Upper lobe of left lung (tissue), 6 donors: Measurements from ENCODE around the gene GALNS. TPM values are rescaled to one million over a fixed set of nuclear protein-coding genes. Genes with fewer than 3 reads are reported as not detected.

Source experiments
- ATAC-seq, 2 donors: fragments of 200-7000 bp; cut with Tn5 transposase; one replicate each; pipeline ENCODE4 v1.9.1; 2022; ENCODE audit warnings: mild to moderate bottlenecking in 2 of 2, moderate library complexity in 2 of 2; ENCODE audit not compliant: low FRiP score in 2 of 2
- DNase-seq, 2 donors: peaks; one replicate each; pipeline ENCODE4 v3.0.0-alpha.2; 2019 to 2020
- H3K27ac ChIP-seq, 4 donors: fragments of 200-600 bp; sonication (generic); one replicate each; pipeline ENCODE4 v1.5.1; 2016 to 2019
- H3K27me3 ChIP-seq, 4 donors: fragments of 200-600 bp; sonication (generic); one replicate each; pipeline ENCODE4 v1.5.1; 2017 to 2019
- H3K36me3 ChIP-seq, 4 donors: fragments of 200-600 bp; sonication (generic); one replicate each; pipeline ENCODE4 v1.5.1; 2016 to 2019
- H3K4me1 ChIP-seq, 4 donors: fragments of 200-600 bp; sonication (generic); one replicate each; pipeline ENCODE4 v1.5.1; 2018 to 2019
- H3K4me3 ChIP-seq, 4 donors: fragments of 200-600 bp; sonication (generic); one replicate each; pipeline ENCODE4 v1.5.1; 2017 to 2019; ENCODE audit warnings: mild to moderate bottlenecking in 2 of 4, moderate library complexity in 1 of 4
- H3K9me3 ChIP-seq, 4 donors: fragments of 200-600 bp; sonication (generic); one replicate each; pipeline ENCODE4 v1.5.1; 2018 to 2019
- CTCF ChIP-seq, 6 experiments: fragments of 450-650 bp in 4 of 6; fragments of 200-600 bp in 2 of 6; sonication (generic) in 2 of 6; IDR thresholded peaks; one replicate each; pipeline ENCODE4 v1.5.1; 2016 to 2019; ENCODE audit warnings: antibody characterized with exemption in 6 of 6
- EP300 ChIP-seq, 4 donors: sonication (generic); formaldehyde crosslinking; IDR thresholded peaks; one replicate each; pipeline ENCODE4 v1.5.1; 2017; ENCODE audit warnings: antibody characterized with exemption in 4 of 4, control low read depth in 2 of 4
- POLR2A ChIP-seq, 4 donors: fragments of 450-650 bp; IDR thresholded peaks; one replicate each; pipeline ENCODE4 v1.5.1; 2016 to 2017; ENCODE audit warnings: antibody characterized with exemption in 4 of 4, mild to moderate bottlenecking in 2 of 4
- POLR2AphosphoS5 ChIP-seq, 2 donors: sonication (generic); formaldehyde crosslinking; IDR thresholded peaks; one replicate each; pipeline ENCODE4 v1.5.1; 2017; ENCODE audit warnings: antibody characterized with exemption in 2 of 2
- WGBS, 2 donors: methylation state at CpG; one replicate each; pipeline ENCODE4 v1.1.5; 2017 to 2018; 5-methylcytosine and 5-hydroxymethylcytosine counted together
- total RNA-seq, 6 donors: library from RNA; depleted of rRNA in 4 of 6; stranded (reverse); fragments of >200 nt in 4 of 6; gene quantifications; one replicate each; pipeline versions ENCODE4 v1.1.0 to v1.2.1, GENCODE V29; 2016 to 2021
- donor health status: DM: no; HTN: no; CAD: no; lungs with moderate emphysema.
- donor health status: DM: no; HTN: yes; CAD: no; lungs with severe emphysema.

Gene GALNS
- total RNA-seq, 6 donors from 2014 or later, result 24.8 to 140 (median 45.6) TPM

- Histone ChIP-seq H3K4me1 (peaks cover 2 to 4% (median 4%) of the 10 kb centered on the region in 4 donors), H3K9me3 (no peaks in the 10 kb centered on the region), H3K27ac (no peak overlapping the region), H3K36me3 (peaks cover 0 to 24% (median 18%) of the 10 kb centered on the region in 4 donors), H3K4me3 (no peak overlapping the region), H3K27me3 (no peaks in the 10 kb centered on the region)
- DNase-seq (peak in 1 of 2 donors; percentile 68), ATAC-seq (no peak)
- TF ChIP-seq CTCF (IDR thresholded peaks at IDR 0.05) (no peak), EP300 (IDR thresholded peaks at IDR 0.05) (no peak), POLR2AphosphoS5 (IDR thresholded peaks at IDR 0.05) (no peak), POLR2A (IDR thresholded peaks at IDR 0.05) (no peak)
- WGBS, 2 donors, result 92 to 95% methylated on average over 15 to 18 of the region's 21 CpGs
Observed at GRCh38 chr16:88848557-88848956, 8.2 kb downstream of the GALNS start.

GRCh38 chr16:88847654-88848053 is 9.1 kb downstream of the GALNS start:
- WGBS, 2 donors, result 92 to 93% methylated on average over 17 to 18 of the region's 18 CpGs
- Histone ChIP-seq H3K27me3 (no peaks in the 10 kb centered on the region), H3K9me3 (no peaks in the 10 kb centered on the region), H3K4me1 (no peaks in the 10 kb centered on the region), H3K4me3 (no peak overlapping the region), H3K36me3 (peaks cover 0 to 32% (median 23%) of the 10 kb centered on the region in 4 donors), H3K27ac (no peak overlapping the region)
- no peak for ATAC-seq
- peak in 1 of 2 donors; percentile 74 for DNase-seq
- TF ChIP-seq POLR2AphosphoS5 (IDR thresholded peaks at IDR 0.05) (no peak), CTCF (IDR thresholded peaks at IDR 0.05) (no peak), EP300 (IDR thresholded peaks at IDR 0.05) (no peak), POLR2A (IDR thresholded peaks at IDR 0.05) (no peak)

GRCh38 chr16:88846088-88846487 is 10.7 kb downstream of the GALNS start:
- DNase-seq, result peak in 1 of 2 donors; percentile 52
- Histone ChIP-seq H3K27me3 (no peaks in the 10 kb centered on the region), H3K9me3 (no peaks in the 10 kb centered on the region), H3K36me3 (peaks cover 0 to 41% (median 27%) of the 10 kb centered on the region in 4 donors), H3K4me1 (no peaks in the 10 kb centered on the region), H3K4me3 (no peak overlapping the region), H3K27ac (no peak overlapping the region)
- ATAC-seq, result peak in 1 of 2 donors; percentile 50
- TF ChIP-seq POLR2A (IDR thresholded peaks at IDR 0.05) (no peak), EP300 (IDR thresholded peaks at IDR 0.05) (no peak), POLR2AphosphoS5 (IDR thresholded peaks at IDR 0.05) (no peak), CTCF (IDR thresholded peaks at IDR 0.05) (no peak)
- 92 to 97% methylated on average over 9 of the region's 9 CpGs for WGBS, 2 donors

- Histone ChIP-seq H3K36me3 (peaks cover 0 to 47% (median 28%) of the 10 kb centered on the region in 4 donors), H3K4me1 (no peaks in the 10 kb centered on the region), H3K9me3 (no peaks in the 10 kb centered on the region), H3K27me3 (no peaks in the 10 kb centered on the region), H3K4me3 (no peak overlapping the region), H3K27ac (no peak overlapping the region)
- TF ChIP-seq POLR2A (IDR thresholded peaks at IDR 0.05) (no peak), CTCF (IDR thresholded peaks at IDR 0.05) (no peak), POLR2AphosphoS5 (IDR thresholded peaks at IDR 0.05) (no peak), EP300 (IDR thresholded peaks at IDR 0.05) (no peak)
- ATAC-seq, result no peak
- 75 to 80% methylated on average over 7 to 11 of the region's 11 CpGs for WGBS, 2 donors
- DNase-seq, result no peak
Observed at GRCh38 chr16:88844419-88845036, 12.2 kb downstream of the GALNS start.

GRCh38 chr16:88843256-88843655 is 13.5 kb downstream of the GALNS start:
- TF ChIP-seq POLR2AphosphoS5 (IDR thresholded peaks at IDR 0.05) (no peak), CTCF (IDR thresholded peaks at IDR 0.05) (no peak), EP300 (IDR thresholded peaks at IDR 0.05) (no peak), POLR2A (IDR thresholded peaks at IDR 0.05) (no peak)
- WGBS, 2 donors, result 95 to 96% methylated on average over 12 to 20 of the region's 20 CpGs
- ATAC-seq (no peak), DNase-seq (peak in 1 of 2 donors; percentile 68)
- Histone ChIP-seq H3K9me3 (no peaks in the 10 kb centered on the region), H3K36me3 (peaks cover 0 to 60% (median 34%) of the 10 kb centered on the region in 4 donors), H3K4me3 (no peak overlapping the region), H3K27ac (no peak overlapping the region), H3K27me3 (no peaks in the 10 kb centered on the region), H3K4me1 (no peaks in the 10 kb centered on the region)
